D721Med (cell line): ENCODE measurements around the gene PHF21A.

ENCODE experiments used
- DNase-seq: peaks from one replicate; pipeline ENCODE4 v3.0.0; 2011; ENCODE audit warnings: low spot score; ENCODE audit not compliant: insufficient read length
- FAIRE-seq: peaks from 2 replicates; lab custom pipeline; 2011; peaks lifted over from hg19 to GRCh38; lab: Jason Lieb, UNC
- TF ChIP-seq, protein P1 (sequence below): IDR thresholded peaks from 2 replicates; pipeline ENCODE4 v1.5.1; 2012; ENCODE audit warnings: mild to moderate bottlenecking, control low read depth; ENCODE audit not compliant: insufficient read depth; ENCODE audit errors: missing control alignments

PHF21A gene

DNA sequence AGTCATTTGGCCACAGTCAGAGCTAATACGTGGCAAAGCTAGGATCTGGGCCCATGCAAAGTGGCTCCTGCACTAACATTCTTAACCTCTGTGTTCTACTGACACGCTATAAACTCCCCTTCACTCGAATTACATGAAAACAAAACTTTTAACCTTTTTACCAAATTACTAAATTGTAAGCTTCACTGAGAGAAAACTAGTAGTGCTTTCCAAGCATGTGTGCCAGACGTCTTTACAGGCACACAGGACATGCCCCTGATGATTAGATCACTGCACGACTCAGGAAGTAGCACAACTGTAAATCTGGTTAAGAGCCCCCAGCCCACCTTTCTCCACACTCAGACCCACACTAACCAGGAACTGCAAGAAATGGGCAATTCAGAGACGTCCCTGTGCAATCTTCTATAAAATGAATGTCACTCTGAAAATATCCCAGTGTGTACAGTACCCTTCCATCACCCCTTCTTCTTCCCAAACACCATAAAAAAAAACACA is 16.1 kb downstream of the PHF21A start:
- FAIRE-seq (no peak), DNase-seq (no peak)
- TF ChIP-seq, protein P1, sequence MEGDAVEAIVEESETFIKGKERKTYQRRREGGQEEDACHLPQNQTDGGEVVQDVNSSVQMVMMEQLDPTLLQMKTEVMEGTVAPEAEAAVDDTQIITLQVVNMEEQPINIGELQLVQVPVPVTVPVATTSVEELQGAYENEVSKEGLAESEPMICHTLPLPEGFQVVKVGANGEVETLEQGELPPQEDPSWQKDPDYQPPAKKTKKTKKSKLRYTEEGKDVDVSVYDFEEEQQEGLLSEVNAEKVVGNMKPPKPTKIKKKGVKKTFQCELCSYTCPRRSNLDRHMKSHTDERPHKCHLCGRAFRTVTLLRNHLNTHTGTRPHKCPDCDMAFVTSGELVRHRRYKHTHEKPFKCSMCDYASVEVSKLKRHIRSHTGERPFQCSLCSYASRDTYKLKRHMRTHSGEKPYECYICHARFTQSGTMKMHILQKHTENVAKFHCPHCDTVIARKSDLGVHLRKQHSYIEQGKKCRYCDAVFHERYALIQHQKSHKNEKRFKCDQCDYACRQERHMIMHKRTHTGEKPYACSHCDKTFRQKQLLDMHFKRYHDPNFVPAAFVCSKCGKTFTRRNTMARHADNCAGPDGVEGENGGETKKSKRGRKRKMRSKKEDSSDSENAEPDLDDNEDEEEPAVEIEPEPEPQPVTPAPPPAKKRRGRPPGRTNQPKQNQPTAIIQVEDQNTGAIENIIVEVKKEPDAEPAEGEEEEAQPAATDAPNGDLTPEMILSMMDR, result no peak

DNA sequence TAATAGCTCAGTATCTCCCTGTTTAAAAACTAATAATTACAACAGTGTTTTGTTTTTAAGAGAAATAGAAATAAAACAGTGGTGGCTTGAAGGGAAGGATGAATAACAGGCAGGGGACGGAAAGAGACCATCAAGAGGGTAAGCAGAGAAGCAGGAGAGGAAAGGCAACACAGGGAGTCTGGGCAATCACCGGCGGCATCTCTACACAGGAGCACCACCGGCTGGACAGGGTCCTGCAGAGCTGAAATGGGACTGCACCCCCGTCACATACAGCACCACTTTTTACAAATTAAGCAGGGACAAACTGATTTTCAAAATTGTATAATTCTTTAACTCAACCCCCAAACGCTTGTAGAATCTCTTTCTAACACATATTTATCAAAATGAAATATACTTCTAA is 18.4 kb downstream of the PHF21A start:
- TF ChIP-seq, protein P1, result no peak
- no peak for DNase-seq
- FAIRE-seq, result no peak

DNA sequence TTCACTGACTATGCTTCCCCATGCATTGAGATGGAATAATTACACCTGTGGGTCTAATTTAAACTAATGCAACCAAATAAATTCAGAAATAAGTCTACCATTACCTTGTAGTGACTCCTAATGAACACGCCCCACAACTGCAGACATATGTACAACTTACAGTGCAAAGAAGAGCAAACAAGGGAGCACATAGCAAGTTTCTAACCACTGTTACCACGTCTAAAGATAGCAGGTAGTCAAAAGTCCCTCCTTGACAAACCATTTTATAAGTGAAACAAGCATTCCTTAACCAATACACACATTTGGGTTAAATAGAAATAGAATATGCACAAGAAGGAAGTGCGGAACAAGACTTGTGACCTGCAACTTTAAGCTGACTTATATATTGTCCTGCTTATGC is 20.6 kb downstream of the PHF21A start:
- FAIRE-seq (no peak), DNase-seq (no peak)
- TF ChIP-seq, protein P1, result no peak

DNA sequence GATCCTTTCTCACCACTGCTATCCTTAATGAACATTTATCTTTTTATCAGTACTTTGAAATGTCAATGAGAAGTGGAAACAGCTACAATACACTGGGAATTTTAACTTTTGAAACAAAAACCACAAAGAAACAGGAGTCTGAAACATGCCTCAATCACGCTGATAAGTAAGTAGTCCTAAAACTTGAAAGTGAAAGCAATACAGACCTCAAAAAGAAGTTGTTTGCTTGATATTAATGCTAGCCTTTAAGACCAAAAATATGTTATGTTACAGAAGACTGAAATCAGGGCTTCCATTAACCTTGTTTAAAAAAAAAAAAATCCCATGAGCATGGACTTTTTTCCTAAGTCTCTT is 21.3 kb downstream of the PHF21A start:
- TF ChIP-seq, protein P1, result no peak
- no peak for DNase-seq
- peak; percentile 53 for FAIRE-seq

DNA sequence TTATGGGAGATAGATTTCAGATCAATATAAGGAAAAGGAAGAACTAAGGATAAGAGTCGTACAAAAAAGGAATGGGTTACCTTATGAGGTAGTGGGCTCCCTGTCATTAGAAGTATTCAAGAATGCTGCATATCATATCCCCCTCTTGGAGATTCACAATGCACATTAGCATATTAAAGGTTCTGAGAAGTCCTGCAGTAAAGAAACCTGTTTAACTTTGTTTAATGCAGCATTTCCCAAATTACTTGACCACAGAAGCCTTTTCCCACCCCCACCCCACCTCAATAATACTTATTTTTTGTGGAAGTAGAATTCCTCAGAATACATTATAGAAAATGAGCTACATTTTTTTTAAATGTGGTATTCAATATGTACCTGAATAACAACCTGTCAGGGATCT is 30.9 kb downstream of the PHF21A start:
- TF ChIP-seq, protein P1, result no peak
- no peak for DNase-seq
- FAIRE-seq, result no peak

DNA sequence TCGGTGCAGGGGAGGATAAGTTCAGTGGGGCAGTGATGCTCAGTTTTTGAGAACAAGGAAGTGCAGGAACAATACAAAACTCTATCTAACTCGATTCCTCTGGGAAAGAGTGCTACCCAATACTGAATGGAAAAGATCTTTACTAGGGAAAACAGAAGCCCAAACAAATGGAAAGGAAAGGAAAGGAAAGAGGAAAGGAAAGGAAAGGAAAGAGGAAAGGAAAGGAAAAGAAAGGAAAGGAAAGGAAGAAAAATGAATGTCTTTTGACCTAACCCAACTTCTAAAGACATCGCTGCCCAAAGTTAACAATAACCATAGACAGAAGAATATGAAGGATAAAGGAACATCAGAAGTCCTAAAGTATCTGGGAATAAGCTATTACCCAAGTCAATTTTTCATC is 41.6 kb downstream of the PHF21A start:
- DNase-seq (no peak), FAIRE-seq (no peak)
- TF ChIP-seq, protein P1, result no peak

DNA sequence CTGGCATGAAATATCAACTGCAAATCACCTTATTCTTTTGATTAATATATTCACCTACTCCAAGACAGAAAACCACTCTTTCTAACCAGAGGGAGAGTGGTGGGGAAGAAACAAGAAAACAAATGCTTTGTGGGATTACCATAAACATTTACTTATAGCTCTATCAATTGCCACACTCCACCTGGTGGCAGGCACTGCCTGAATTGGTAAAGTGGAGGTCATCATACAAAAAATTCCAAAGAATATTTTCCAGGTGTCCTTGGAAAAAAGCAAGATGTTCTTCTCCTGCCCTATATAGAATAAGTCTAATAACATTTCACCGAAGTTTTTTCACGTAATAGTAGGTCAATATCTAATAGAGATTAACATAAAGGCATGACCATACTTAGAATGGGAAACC is 45.3 kb downstream of the PHF21A start:
- TF ChIP-seq, protein P1, result no peak
- no peak for FAIRE-seq
- DNase-seq, result no peak
